Natural killer cell (primary cell): Measurements from ENCODE around the gene INPP5A. TPM values are rescaled to one million over a fixed set of nuclear protein-coding genes. Genes with fewer than 3 reads are reported as not detected.

Source experiments
- ATAC-seq, 3 donors: fragments of 150-1000 bp in 2 of 3; fragments of 200-7000 bp in 1 of 3; cut with Tn5 transposase; 1 replicate in 1 of 3; 2 replicates in 2 of 3; pipeline ENCODE4 v1.10.0; 2021; ENCODE audit warnings: mild to moderate bottlenecking in 2 of 3, moderate library complexity in 2 of 3
- DNase-seq, 2 donors: peaks; one replicate each; pipeline versions ENCODE4 v3.0.0 to v3.0.0-alpha.2; 2013 to 2021; ENCODE audit warnings: mixed read lengths in 1 of 2
- H3K27ac ChIP-seq: one replicate; pipeline ENCODE4 v1.5.1; 2013; ENCODE audit warnings: mild to moderate bottlenecking, low read length
- H3K27me3 ChIP-seq: one replicate; pipeline ENCODE4 v1.6.1; 2013; ENCODE audit warnings: low read length; ENCODE audit not compliant: control insufficient read depth, insufficient read depth
- H3K36me3 ChIP-seq: one replicate; pipeline ENCODE4 v1.6.1; 2013; ENCODE audit warnings: low read length; ENCODE audit not compliant: control insufficient read depth, insufficient read depth
- H3K4me1 ChIP-seq: one replicate; pipeline ENCODE4 v1.6.1; 2013; ENCODE audit warnings: low read length; ENCODE audit not compliant: control insufficient read depth, insufficient read depth
- H3K4me3 ChIP-seq: one replicate; pipeline ENCODE4 v1.5.1; 2013; ENCODE audit warnings: low read length
- H3K9me3 ChIP-seq: one replicate; pipeline ENCODE4 v1.6.1; 2013; ENCODE audit warnings: low read length; ENCODE audit not compliant: control insufficient read depth, insufficient read depth
- H3K27ac Mint-ChIP-seq, 2 donors: one replicate each; pipeline ENCODE4 v1.8.0; 2022; ENCODE audit warnings: mild to moderate bottlenecking in 2 of 2, mixed read lengths in 2 of 2, moderate library complexity in 1 of 2
- H3K27me3 Mint-ChIP-seq, 2 donors: one replicate each; pipeline ENCODE4 v1.8.0; 2022; ENCODE audit warnings: low read depth in 2 of 2, mixed read lengths in 2 of 2
- H3K36me3 Mint-ChIP-seq: one replicate; pipeline ENCODE4 v1.8.0; 2022; ENCODE audit warnings: mixed read lengths
- H3K4me1 Mint-ChIP-seq, 2 donors: one replicate each; pipeline ENCODE4 v1.8.0; 2022; ENCODE audit warnings: mixed read lengths in 2 of 2
- H3K4me3 Mint-ChIP-seq: one replicate; pipeline ENCODE4 v1.8.0; 2022; ENCODE audit warnings: mild to moderate bottlenecking, moderate library complexity, mixed read lengths
- H3K9me3 Mint-ChIP-seq, 2 donors: one replicate each; pipeline ENCODE4 v1.8.0; 2022; ENCODE audit warnings: mixed read lengths in 2 of 2
- CTCF ChIP-seq: fragments of 200-600 bp; IDR thresholded peaks from one replicate; pipeline ENCODE4 v1.8.0; 2022; ENCODE audit warnings: antibody characterized with exemption
- WGBS: methylation state at CpG from one replicate; pipeline ENCODE4 v1.1.7; 2013; ENCODE audit warnings: missing lambda C conversion rate; ENCODE audit not compliant: insufficient coverage; 5-methylcytosine and 5-hydroxymethylcytosine counted together
- intact Hi-C: fragments of 100-400 bp; cut with micrococcal nuclease; formaldehyde crosslinking; loops from one replicate; pipeline ENCODE4 v1.14.2; 2022
- total RNA-seq, 4 donors: library from RNA; stranded (reverse); fragments of 120-200 nt in 1 of 4; gene quantifications; one replicate each; pipeline versions ENCODE4 v1.2.3 to v1.2.4, GENCODE V29; 2013 to 2022

INPP5A gene
- total RNA-seq, 3 donors from 2014 or later (not counting 1 experiment from before 2014, with no cell fraction given) = 12.6 to 38.6 (median 18.6) TPM

DNA sequence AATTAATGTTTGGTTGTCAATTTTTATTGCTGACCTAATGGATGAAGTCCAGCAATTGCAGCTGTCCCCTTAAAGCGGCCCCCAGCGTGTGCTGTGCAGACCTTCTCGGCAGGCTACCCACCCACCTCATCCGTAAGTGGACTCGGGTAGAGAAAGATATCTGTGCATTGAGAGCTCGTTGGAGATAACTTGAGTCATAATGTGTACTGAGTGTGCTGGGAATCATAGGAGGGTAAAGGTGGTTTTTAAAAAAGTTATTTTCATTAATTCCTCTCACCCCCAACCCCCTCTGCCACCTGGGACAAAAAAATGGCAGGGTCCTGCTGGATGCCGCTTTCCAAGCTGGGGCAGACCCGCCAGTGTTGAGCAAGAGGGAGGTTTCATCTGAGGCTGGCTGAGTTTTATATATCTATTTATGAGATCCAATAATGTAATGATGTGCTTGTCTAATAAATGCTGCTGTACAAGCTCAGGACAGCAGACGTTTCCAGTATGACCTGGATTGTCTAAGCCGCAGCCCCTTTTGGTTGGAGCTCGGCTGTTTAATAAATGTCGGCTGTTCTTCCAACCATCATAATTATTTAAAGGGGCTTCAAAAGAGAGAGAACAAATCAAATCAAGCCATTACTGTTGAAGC lies 129.2 kb downstream of the INPP5A start:
- ATAC-seq = no peak
- intact Hi-C loops = no loop called here
- Mint-ChIP-seq H3K4me3 (no peak overlapping the region), H3K4me1 (peaks cover 2 to 12% of the 10 kb centered on the region in 2 donors), H3K36me3 (no peaks in the 10 kb centered on the region), H3K27ac (no peak overlapping the region), H3K27me3 (no peaks in the 10 kb centered on the region), H3K9me3 (no peaks in the 10 kb centered on the region)
- 94% methylated on average over 10 of the region's 12 CpGs for WGBS
- H3K9me3 ChIP-seq = no peaks in the 10 kb centered on the region
- no peaks in the 10 kb centered on the region for H3K27me3 ChIP-seq
- H3K27ac ChIP-seq = no peak overlapping the region
- H3K36me3 ChIP-seq = no peaks in the 10 kb centered on the region
- H3K4me3 ChIP-seq = no peak overlapping the region
- H3K4me1 ChIP-seq = no peaks in the 10 kb centered on the region
- DNase-seq = no peak
- no peak for TF ChIP-seq CTCF

DNA sequence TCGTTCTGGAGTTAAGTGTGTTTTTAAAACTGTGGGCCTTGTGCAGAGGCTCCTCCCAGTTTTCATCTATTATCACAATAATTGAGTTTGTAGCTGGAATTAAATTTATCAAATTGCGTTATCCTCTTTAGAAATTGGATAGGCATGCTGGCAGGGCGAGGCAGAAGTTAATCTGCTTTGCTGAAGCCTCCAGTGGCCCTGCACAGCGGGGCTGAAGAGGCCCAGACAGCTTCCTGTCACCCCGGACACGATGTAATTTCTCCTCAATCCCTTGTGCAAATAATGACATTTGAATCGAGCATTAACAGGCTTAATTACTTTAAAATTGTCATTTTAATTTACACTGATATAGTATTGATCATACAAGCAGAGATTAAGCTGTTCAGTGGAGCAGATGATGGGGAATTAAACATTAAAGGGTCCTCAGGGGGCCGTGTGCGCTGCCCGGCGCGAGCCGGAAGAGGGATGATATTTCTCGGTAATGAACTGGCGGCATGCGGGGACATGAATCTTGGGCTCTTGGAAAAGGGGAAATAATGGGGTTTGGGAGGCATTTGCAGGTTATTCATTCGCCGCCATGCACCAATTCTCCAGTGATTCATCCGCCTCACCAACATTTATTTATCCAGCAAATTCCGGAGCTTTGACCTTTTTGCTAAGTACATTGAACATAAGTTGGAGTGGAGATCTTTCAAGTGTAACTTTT lies 129.9 kb downstream of the INPP5A start:
- no peaks in the 10 kb centered on the region for H3K27me3 ChIP-seq
- H3K27me3 Mint-ChIP-seq = no peaks in the 10 kb centered on the region
- no peak overlapping the region for H3K4me3 ChIP-seq
- no peaks in the 10 kb centered on the region for H3K36me3 ChIP-seq
- no peaks in the 10 kb centered on the region for H3K9me3 Mint-ChIP-seq
- no peaks in the 10 kb centered on the region for H3K9me3 ChIP-seq
- H3K27ac ChIP-seq = no peak overlapping the region
- ATAC-seq (no peak), DNase-seq (no peak)
- H3K4me1 Mint-ChIP-seq = peaks cover 0 to 10% of the 10 kb centered on the region in 2 donors
- H3K36me3 Mint-ChIP-seq = no peaks in the 10 kb centered on the region
- 95% methylated on average over 15 of the region's 20 CpGs for WGBS
- TF ChIP-seq CTCF = no peak
- no peaks in the 10 kb centered on the region for H3K4me1 ChIP-seq
- no peak overlapping the region for H3K4me3 Mint-ChIP-seq
- intact Hi-C loops = no loop called here
- H3K27ac Mint-ChIP-seq = no peak overlapping the region

DNA sequence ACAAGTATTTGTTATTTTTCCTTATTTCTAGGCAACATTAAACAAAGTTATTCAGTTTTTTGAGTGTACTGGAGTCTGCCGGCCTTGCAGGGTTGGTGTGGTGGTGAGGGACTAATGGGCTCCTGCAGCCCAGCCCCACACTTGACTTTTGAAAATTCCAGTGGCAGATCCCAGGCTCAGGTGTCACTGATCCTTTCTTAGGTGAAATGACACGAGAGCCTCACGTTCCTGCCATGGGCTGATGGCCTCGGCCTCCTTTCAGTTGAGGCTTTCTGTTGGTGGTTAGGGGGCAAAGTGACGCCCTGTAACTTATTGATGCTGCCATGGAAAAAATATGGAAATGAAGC lies 130.4 kb downstream of the INPP5A start:
- 90% methylated on average over 5 of the region's 5 CpGs for WGBS

More for the DNA sequence above, 130.4 kb downstream of the INPP5A start:
- ATAC-seq = no peak
- peaks cover 0 to 10% of the 10 kb centered on the region in 2 donors for H3K4me1 Mint-ChIP-seq
- Histone ChIP-seq H3K9me3 (no peaks in the 10 kb centered on the region), H3K27ac (no peak overlapping the region), H3K27me3 (no peaks in the 10 kb centered on the region), H3K36me3 (no peaks in the 10 kb centered on the region), H3K4me1 (no peaks in the 10 kb centered on the region), H3K4me3 (no peak overlapping the region)
- TF ChIP-seq CTCF = no peak
- no peak overlapping the region for H3K27ac Mint-ChIP-seq
- H3K27me3 Mint-ChIP-seq = no peaks in the 10 kb centered on the region
- no peaks in the 10 kb centered on the region for H3K36me3 Mint-ChIP-seq
- H3K4me3 Mint-ChIP-seq = no peak overlapping the region
- no peak for DNase-seq
- intact Hi-C loops = no loop called here
- no peaks in the 10 kb centered on the region for H3K9me3 Mint-ChIP-seq
